ENCODE results near the gene GPAT2. TPM values are rescaled to one million over a fixed set of nuclear protein-coding genes. Genes with fewer than 3 reads are reported as not detected.
"Not testable (repeated sequence)": the region's sequence is repeated elsewhere in the genome, so short reads cannot be mapped to it uniquely, and the experiment has no call there.

GPAT2 gene
- total RNA-seq, 1 donor from 2014 or later = not detected

- Mint-ChIP-seq H3K36me3 (ENCODE audit: insufficient read depth) (no peaks in the 10 kb centered on the region), H3K4me1 (ENCODE audit: low read depth) (no peaks in the 10 kb centered on the region), H3K9me3 (ENCODE audit: low read depth) (peaks cover 1% of the 10 kb centered on the region), H3K27ac (no peak overlapping the region), H3K27me3 (peaks cover 4% of the 10 kb centered on the region), H3K4me3 (ENCODE audit: low read depth) (no peak overlapping the region)
- no peak for TF ChIP-seq CTCF (IDR thresholded peaks at IDR 0.05; ENCODE audit: unreplicated experiment)
- no peak for DNase-seq (ENCODE audit: low spot score, unreplicated experiment)
Observed at GRCh38 chr2:96081042-96081441, 46.3 kb upstream of the GPAT2 start.

DNA sequence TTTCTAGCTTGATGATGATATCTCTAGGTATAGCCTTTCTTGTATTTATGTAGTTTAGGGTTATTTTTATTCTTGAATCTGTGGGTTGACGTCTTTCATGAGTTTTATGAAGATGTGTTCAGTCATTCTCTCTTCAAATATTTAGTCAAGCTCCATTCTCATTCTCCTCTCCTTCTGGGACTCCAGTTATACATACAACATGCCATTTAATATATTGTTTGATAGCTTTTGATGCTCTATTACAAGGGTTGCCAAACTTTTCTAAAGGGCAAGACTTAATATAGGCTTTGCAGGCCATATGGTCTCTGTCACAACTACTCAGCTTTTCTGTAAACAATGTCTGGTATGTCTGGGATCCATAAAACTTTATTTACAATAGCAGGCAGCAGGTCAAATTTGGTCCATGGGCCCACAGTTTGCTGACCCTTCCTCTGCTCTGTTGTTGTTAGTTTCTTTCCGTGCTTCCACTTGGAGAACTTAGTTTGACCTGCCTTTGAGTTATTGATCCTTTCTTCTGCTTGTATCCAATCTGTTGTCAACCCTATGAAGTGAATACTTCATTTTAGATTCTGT is 40.6 kb upstream of the GPAT2 start:
- no peak for DNase-seq (ENCODE audit: low spot score, unreplicated experiment)
- Mint-ChIP-seq H3K4me3 (ENCODE audit: low read depth) (no peak overlapping the region), H3K4me1 (ENCODE audit: low read depth) (no peaks in the 10 kb centered on the region), H3K9me3 (ENCODE audit: low read depth) (peaks cover 11% of the 10 kb centered on the region), H3K36me3 (ENCODE audit: insufficient read depth) (no peaks in the 10 kb centered on the region), H3K27me3 (peaks cover 12% of the 10 kb centered on the region), H3K27ac (no peak overlapping the region)
- TF ChIP-seq CTCF (IDR thresholded peaks at IDR 0.05; ENCODE audit: unreplicated experiment) = no peak

DNA sequence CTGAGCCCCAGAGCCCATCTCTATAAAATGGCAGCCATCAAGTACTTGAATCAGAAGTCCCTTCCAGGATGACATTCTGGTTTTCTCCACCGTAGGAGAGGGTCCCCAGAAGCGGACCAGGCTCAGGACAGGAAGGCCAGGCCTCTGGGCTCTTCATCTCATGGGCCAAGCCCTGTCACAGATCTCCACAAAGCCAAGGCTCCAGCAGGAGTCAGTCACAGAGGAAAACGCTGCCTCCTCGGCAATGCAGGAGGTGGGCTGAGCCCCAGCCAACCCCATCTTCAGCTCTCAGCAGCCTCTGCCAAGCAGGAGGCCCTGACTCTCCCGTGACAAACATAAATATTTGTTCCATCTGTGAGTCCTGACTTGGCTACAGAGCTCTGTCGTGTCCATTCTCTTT is 39.4 kb upstream of the GPAT2 start:
- Mint-ChIP-seq H3K9me3 (ENCODE audit: low read depth) (peaks cover 11% of the 10 kb centered on the region), H3K27me3 (peaks cover 7% of the 10 kb centered on the region), H3K4me3 (ENCODE audit: low read depth) (no peak overlapping the region), H3K27ac (no peak overlapping the region), H3K4me1 (ENCODE audit: low read depth) (no peaks in the 10 kb centered on the region), H3K36me3 (ENCODE audit: insufficient read depth) (no peaks in the 10 kb centered on the region)
- DNase-seq (ENCODE audit: low spot score, unreplicated experiment) = no peak
- no peak for TF ChIP-seq CTCF (IDR thresholded peaks at IDR 0.05; ENCODE audit: unreplicated experiment)

GRCh38 chr2:96073170-96073775 is 38.6 kb upstream of the GPAT2 start:
- Mint-ChIP-seq H3K4me3 (ENCODE audit: low read depth) (no peak overlapping the region), H3K36me3 (ENCODE audit: insufficient read depth) (no peaks in the 10 kb centered on the region), H3K27me3 (peaks cover 7% of the 10 kb centered on the region), H3K9me3 (ENCODE audit: low read depth) (peaks cover 11% of the 10 kb centered on the region), H3K4me1 (ENCODE audit: low read depth) (no peaks in the 10 kb centered on the region), H3K27ac (no peak overlapping the region)
- DNase-seq (ENCODE audit: low spot score, unreplicated experiment) = no peak
- TF ChIP-seq CTCF (IDR thresholded peaks at IDR 0.05; ENCODE audit: unreplicated experiment) = no peak

GRCh38 chr2:96072746-96073145 is 38.0 kb upstream of the GPAT2 start:
- Mint-ChIP-seq H3K27ac (no peak overlapping the region), H3K4me1 (ENCODE audit: low read depth) (peaks cover 3% of the 10 kb centered on the region), H3K36me3 (ENCODE audit: insufficient read depth) (no peaks in the 10 kb centered on the region), H3K4me3 (ENCODE audit: low read depth) (no peak overlapping the region), H3K9me3 (ENCODE audit: low read depth) (peaks cover 11% of the 10 kb centered on the region), H3K27me3 (peaks cover 7% of the 10 kb centered on the region)
- TF ChIP-seq CTCF (IDR thresholded peaks at IDR 0.05; ENCODE audit: unreplicated experiment) = no peak
- DNase-seq (ENCODE audit: low spot score, unreplicated experiment) = no peak

DNA sequence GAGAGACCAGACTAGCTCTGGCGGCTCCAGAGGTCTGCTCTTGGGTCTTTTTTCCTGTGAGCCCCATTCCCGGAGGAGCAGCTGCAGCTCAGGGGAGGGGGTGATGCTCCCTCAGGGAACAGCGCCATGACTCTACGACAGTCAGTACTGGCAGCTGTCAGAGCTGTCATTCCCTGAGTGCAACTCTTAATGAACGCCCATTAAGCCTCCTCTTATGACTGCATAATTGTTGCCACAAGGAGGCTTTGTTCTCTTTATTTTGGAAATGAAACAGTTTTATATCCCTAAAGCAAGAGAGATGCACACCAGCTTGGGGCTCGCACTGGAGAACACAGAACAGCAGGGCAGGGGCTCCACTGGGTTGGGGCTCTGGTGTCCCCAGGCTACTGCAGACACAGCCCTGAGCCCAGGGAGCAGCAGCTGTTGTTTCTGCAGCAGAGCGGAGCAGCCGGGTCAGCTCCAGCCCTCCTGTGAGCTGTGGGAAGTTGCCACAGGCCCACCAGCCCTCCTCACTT is 37.3 kb upstream of the GPAT2 start:
- not testable (repeated sequence) for DNase-seq (ENCODE audit: low spot score, unreplicated experiment); H3K27me3 Mint-ChIP-seq; H3K36me3 Mint-ChIP-seq (ENCODE audit: insufficient read depth); H3K27ac Mint-ChIP-seq; H3K4me3 Mint-ChIP-seq (ENCODE audit: low read depth); H3K4me1 Mint-ChIP-seq (ENCODE audit: low read depth)
- H3K9me3 Mint-ChIP-seq (ENCODE audit: low read depth) = peaks cover 11% of the 10 kb centered on the region

DNA sequence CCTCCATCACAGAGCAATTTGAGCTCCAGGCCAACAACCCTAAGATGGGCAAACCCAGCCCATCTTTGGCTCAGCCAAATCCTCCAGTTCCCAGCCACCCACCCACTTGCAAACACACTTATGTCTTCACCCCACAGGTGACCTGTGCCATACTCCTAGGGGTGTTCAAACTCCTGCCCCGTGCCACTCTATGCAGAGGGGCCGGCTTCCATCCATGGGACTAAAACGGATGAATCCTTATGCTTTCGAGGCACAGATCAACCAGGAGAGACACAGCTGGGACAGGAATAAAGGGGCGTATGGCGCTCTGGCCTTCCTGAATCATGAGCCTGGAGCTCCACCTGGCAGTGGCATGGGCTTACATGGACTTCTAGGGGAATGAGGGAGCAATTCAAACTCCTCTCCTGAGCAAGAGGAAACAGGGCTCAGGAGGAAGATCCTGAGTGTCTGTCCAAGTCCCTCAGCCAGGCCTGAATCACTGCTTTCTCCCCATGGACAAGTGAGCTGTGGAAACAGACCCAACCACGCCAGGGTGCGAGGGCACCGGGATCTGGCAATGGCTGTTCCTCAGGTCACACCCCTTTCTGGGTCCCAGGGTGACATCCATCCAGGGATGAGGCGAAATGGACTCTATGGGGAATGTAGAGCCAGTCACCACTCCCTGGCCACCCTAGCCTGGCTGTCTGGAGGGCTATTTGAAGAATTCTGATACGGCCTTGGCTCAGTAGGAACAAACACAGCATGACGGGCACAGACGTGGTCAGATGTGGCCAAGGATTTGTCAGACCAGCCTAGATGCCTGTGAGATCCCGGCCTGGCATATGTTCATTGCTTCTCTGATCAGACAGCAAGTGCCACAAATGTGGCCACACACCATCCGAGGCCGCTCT is 36.6 kb upstream of the GPAT2 start:
- H3K4me3 Mint-ChIP-seq (ENCODE audit: low read depth); H3K4me1 Mint-ChIP-seq (ENCODE audit: low read depth); DNase-seq (ENCODE audit: low spot score, unreplicated experiment); H3K27me3 Mint-ChIP-seq; H3K36me3 Mint-ChIP-seq (ENCODE audit: insufficient read depth); H3K27ac Mint-ChIP-seq: not testable (repeated sequence)
- peaks cover 11% of the 10 kb centered on the region for H3K9me3 Mint-ChIP-seq (ENCODE audit: low read depth)

GRCh38 chr2:96070351-96070750 is 35.6 kb upstream of the GPAT2 start:
- not testable (repeated sequence) for H3K27me3 Mint-ChIP-seq; H3K36me3 Mint-ChIP-seq (ENCODE audit: insufficient read depth); DNase-seq (ENCODE audit: low spot score, unreplicated experiment); H3K4me1 Mint-ChIP-seq (ENCODE audit: low read depth); H3K4me3 Mint-ChIP-seq (ENCODE audit: low read depth); H3K9me3 Mint-ChIP-seq (ENCODE audit: low read depth); H3K27ac Mint-ChIP-seq
